Mucosa of descending colon (tissue), 3 donors: ENCODE results near the gene SLC5A2. TPM values are rescaled to one million over a fixed set of nuclear protein-coding genes. Genes with fewer than 3 reads are reported as not detected.

Source experiments
- ATAC-seq: fragments of 200-7000 bp; cut with Tn5 transposase; one replicate; pipeline ENCODE4 v1.9.1; 2020; ENCODE audit warnings: mild to moderate bottlenecking, moderate library complexity
- DNase-seq, 3 donors: peaks; one replicate each; pipeline ENCODE4 v3.0.0-alpha.2; 2020
- H3K36me3 ChIP-seq: fragments of 200-600 bp; one replicate; pipeline ENCODE4 v1.8.0; 2021; ENCODE audit warnings: low read depth, mild to moderate bottlenecking
- H3K4me1 ChIP-seq: fragments of 200-600 bp; one replicate; pipeline ENCODE4 v1.8.0; 2021; ENCODE audit warnings: low read depth, mild to moderate bottlenecking
- H3K4me3 ChIP-seq: fragments of 200-600 bp; one replicate; pipeline ENCODE4 v1.8.0; 2021; ENCODE audit warnings: mild to moderate bottlenecking
- H3K9me3 ChIP-seq: fragments of 200-600 bp; one replicate; pipeline ENCODE4 v1.8.0; 2021; ENCODE audit warnings: mild to moderate bottlenecking
- intact Hi-C, 2 donors: fragments of 100-400 bp; cut with DNase I in 1 of 2; cut with micrococcal nuclease in 1 of 2; formaldehyde crosslinking; loops; one replicate each; pipeline versions ENCODE4 v1.11.0 to v1.11.1; 2022; cut with DNase I, micrococcal nuclease
- total RNA-seq, 3 donors: library from RNA; stranded (reverse); fragmentation: NEBNext Ultra II Directional in 2 of 3; extraction: Animal tissue kit (Norgen Biotek cat#: 25700) in 2 of 3; gene quantifications; one replicate each; pipeline versions ENCODE4 v1.2.1 to v1.2.4, GENCODE V29; 2021 to 2023
- TF ChIP-seq, protein P1 (sequence below): fragments of 200-600 bp; IDR thresholded peaks from one replicate; pipeline ENCODE4 v1.8.0; 2022; ENCODE audit warnings: antibody characterized with exemption, mild to moderate bottlenecking
- donor health status: DM: no; HTN: no; CAD: no; lungs with moderate emphysema.
- donor health status: DM: no; HTN: no; CAD: no.
- donor health status: DM: no; HTN: yes; CAD: no.

Gene SLC5A2
- total RNA-seq, 3 donors from 2014 or later = 0.47 to 0.70 TPM; not detected in 1

DNA sequence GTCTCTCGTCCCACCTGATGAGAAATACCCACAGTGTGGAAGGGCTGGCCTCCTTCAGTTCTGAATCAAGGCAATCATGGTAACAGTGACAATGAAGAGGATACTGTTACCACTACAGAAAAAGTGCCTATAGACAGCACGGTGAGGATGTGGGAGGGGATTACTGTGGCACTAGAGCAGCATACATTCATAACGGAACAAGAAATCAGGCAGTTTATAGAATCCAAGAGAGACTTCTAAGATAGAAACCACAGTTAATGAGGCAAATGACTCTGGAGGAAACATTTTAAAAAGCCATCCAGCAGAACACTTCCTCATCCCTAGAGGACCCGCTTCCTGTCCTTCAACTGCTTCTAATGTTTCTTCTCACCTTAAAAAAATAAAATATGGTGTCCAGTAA lies 22.6 kb downstream of the SLC5A2 start:
- intact Hi-C loops = no loop called here
- no peak for ATAC-seq
- TF ChIP-seq, protein P1, sequence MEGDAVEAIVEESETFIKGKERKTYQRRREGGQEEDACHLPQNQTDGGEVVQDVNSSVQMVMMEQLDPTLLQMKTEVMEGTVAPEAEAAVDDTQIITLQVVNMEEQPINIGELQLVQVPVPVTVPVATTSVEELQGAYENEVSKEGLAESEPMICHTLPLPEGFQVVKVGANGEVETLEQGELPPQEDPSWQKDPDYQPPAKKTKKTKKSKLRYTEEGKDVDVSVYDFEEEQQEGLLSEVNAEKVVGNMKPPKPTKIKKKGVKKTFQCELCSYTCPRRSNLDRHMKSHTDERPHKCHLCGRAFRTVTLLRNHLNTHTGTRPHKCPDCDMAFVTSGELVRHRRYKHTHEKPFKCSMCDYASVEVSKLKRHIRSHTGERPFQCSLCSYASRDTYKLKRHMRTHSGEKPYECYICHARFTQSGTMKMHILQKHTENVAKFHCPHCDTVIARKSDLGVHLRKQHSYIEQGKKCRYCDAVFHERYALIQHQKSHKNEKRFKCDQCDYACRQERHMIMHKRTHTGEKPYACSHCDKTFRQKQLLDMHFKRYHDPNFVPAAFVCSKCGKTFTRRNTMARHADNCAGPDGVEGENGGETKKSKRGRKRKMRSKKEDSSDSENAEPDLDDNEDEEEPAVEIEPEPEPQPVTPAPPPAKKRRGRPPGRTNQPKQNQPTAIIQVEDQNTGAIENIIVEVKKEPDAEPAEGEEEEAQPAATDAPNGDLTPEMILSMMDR = no peak
- H3K36me3 ChIP-seq = no peaks in the 10 kb centered on the region
- no peak for DNase-seq
- peaks cover 25% of the 10 kb centered on the region for H3K4me1 ChIP-seq
- no peak overlapping the region for H3K4me3 ChIP-seq
- H3K9me3 ChIP-seq = no peaks in the 10 kb centered on the region

DNA sequence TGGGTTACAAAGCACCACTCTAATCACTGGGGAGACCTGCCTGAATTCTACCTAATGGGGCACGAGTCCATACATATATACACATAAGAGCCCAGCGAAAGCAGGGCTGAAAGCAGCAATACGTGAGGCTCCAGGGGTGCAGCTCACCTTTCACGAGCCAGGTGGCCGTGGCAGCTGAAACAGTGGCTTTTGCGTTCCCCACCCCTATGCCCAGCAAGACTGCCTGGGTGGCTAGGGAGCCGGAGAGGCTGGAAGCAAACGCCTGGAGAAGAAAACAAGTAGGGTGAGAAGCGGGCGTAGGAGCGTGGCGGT lies 24.6 kb downstream of the SLC5A2 start:
- H3K4me3 ChIP-seq = peak overlapping the region; percentile 100
- ATAC-seq = peak; percentile 34
- intact Hi-C loops = no loop called here
- TF ChIP-seq, protein P1 = no peak
- peaks cover 25% of the 10 kb centered on the region for H3K4me1 ChIP-seq
- DNase-seq = peak in 1 of 3 donors; percentile 42
- no peaks in the 10 kb centered on the region for H3K9me3 ChIP-seq
- no peaks in the 10 kb centered on the region for H3K36me3 ChIP-seq

- intact Hi-C loops = no loop called here
Measured at GRCh38 chr16:31507929-31508705, 25.2 kb downstream of the SLC5A2 start, which contains the start of gene RUSF1. RUSF1 (minus strand) TSS chr16:31508391; CDS start chr16:31508373, 18 bp downstream.

GRCh38 chr16:31508706-31509195 lies 25.8 kb downstream of the SLC5A2 start:
- Histone ChIP-seq H3K36me3 (no peaks in the 10 kb centered on the region), H3K4me3 (peak overlapping the region; percentile 100), H3K9me3 (no peaks in the 10 kb centered on the region), H3K4me1 (peaks cover 25% of the 10 kb centered on the region)
- intact Hi-C loops = no loop called here
- TF ChIP-seq, protein P1 = no peak
- ATAC-seq (peak; percentile 1), DNase-seq (no peak)

More at GRCh38 chr16:31507929-31508705, 25.2 kb downstream of the SLC5A2 start, which contains the start of gene RUSF1:
- peak; percentile 99 for ATAC-seq
- Histone ChIP-seq H3K36me3 (no peaks in the 10 kb centered on the region), H3K4me3 (peak within 1 kb of the TSS; percentile 100), H3K4me1 (peaks cover 25% of the 10 kb centered on the region), H3K9me3 (no peaks in the 10 kb centered on the region)
- TF ChIP-seq, protein P1 = no peak
- peak; percentile 94 to 95 (median 95) for DNase-seq

GRCh38 chr16:31513126-31513525 lies 30.2 kb downstream of the SLC5A2 start:
- DNase-seq (no peak), ATAC-seq (no peak)
- no peak overlapping the region for H3K4me3 ChIP-seq
- intact Hi-C loops = no loop called here
- no peaks in the 10 kb centered on the region for H3K9me3 ChIP-seq
- TF ChIP-seq, protein P1 = no peak
- H3K36me3 ChIP-seq = no peaks in the 10 kb centered on the region
- H3K4me1 ChIP-seq = peaks cover 6% of the 10 kb centered on the region
